ENCODE measurements around the gene RNF141.

RNF141 gene

DNA sequence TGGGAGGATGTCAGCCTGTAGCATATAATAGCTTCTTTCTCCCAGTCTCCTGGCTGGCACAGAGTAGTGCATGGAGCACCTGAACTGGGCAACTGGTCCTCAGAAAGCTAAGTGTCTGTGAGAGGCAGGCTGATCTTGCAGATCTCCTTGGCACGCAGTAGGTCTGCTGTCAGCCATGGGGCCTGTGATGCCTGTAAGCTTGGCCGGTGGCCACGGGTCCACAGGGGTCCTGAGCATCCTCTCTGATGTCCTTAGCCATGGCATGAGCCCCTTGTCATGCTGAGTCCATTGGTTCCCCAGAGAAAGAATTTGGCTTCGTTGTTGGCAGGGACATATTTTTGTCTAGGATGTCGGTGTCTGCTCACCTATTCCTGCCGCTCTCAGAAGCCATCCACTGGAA is 61.0 kb downstream of the RNF141 start:
- DNase-seq = no peak

DNA sequence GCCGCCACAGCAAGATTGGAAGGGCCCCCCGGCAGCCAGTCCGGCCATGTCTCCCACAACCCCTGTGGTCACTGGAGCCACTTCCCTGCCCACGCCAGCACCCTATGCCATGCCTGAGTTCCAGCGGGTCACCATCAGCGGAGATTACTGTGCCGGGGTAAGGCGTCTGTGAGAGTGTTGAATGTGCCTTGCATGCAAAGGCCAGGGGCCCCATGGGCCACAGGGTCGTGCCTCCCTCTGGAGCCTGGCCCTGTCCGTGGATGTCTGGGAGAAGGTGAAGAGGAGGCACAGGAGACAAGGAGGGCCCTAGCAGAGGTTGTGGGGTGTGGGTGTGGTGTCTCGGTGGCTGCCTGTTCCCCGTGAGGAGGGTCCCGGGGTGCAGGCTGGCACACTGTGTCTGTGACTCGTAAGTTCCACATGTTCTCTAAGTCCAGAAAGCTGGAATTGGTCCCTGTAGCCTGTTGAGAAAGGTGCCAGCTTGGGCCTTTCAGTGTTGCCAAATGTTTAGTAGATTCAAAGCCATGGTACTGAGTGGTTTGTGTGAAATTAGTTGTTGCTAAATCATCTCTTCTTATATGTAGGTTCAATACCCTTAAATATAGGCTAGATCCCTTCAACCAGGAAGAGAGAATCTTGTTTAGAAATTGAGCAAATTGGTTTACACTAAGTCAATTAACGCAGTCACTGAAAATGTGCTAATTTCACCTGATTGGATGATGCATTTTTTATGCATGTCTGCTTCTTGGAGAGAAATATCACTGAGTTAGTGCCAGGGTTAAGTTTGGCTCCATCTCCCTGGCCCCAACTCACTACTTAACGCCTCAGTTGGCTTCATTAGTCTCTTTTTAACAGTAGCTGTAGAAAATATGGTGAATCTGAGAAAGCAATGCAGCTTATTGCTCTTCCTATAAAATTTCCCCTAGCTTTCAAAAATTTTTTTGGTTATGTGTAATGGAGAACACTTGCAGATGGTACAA is 62.1 kb downstream of the RNF141 start:
- no peak for DNase-seq

DNA sequence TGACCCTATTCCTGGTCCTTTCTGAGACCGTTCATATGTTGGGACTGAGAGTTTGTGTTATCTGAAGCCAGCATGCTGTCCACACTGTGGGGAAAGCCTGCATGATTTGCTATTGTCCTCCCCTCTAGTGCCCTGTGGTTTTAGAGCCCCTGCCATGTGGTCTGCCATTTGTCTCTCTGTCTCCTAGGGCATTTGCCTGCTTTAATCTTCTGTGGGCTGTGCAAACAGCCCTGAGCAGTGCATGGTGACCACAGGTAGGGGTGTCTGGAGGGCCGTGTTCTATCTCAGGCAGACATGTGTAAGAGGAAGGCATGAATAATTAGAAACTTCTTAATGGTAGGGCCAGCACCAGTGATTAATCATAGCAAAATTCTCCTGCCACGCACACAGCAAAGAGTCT is 62.9 kb downstream of the RNF141 start:
- DNase-seq = no peak

DNA sequence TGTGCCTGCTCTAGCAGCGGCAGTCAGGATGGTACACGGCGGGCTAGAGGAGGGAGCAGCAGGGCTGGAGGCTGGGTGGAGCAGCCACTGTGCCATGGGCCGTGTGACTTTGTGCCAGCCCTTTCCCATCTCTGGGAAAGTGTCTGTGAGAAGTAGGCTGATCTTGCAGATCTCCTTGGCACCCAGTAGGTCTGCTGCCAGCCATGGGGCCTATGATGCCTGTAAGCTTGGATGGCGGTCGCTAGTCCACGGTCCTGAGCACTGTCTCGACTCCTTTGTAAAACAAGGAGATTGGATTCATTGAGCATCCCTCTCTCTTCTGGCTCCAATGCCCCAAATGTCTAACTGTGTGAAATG is 63.3 kb downstream of the RNF141 start:
- no peak for DNase-seq

DNA sequence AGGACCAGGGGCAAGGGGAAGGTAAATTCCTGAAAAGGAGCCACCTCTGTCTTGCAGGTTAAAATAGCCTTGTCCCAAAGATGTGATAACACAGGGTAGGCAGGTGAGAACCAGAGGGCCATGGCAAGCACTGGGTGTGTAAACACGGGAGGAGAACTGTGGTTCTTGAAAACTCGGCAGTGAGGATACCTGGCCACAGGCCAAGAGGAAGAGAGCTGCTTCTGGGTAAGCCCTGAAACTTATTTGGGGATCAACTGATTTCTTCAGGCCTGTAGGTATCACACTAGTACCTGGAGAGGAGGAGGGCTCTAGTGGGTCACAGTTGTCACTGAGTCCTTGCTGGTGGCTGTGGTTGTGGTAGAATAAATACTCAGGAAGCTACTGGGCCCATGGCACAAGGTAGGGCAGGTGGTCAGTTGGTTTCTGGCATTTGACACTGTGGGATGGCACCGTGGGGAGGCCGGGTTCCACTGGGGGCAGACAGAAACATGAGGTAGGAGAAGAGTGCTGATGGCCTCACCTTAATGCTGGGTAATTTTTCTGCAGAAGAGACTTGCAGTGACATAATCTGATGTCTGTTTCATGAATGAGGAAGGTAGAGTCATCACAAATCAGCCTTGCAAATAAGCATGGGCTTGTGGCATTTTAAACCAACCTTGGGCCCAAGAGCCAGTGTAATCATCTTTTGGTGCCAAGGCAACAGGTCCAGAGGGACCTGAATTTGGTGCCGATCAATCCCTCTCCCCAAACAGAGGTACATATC is 63.9 kb downstream of the RNF141 start:
- DNase-seq = no peak

DNA sequence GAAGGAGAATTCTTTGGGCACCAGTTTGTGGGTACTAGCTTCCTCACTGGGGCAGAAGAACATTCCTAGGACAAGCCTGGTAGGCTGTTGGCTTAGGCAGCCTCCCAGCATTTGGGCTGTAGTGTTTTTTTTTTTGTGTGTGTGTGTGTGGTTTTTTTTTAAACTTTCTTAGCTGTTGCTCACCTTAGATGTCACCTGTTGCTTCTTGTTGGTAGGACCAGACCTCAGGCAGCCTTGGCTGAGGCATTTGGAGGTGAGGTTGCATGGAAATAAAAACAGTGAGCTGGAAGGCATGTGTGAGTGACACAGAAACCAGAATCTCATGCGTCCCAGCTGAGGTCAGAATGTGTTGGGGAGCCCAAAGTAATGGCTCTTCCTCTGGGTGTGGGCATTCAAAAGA is 64.6 kb downstream of the RNF141 start:
- DNase-seq = no peak

DNA sequence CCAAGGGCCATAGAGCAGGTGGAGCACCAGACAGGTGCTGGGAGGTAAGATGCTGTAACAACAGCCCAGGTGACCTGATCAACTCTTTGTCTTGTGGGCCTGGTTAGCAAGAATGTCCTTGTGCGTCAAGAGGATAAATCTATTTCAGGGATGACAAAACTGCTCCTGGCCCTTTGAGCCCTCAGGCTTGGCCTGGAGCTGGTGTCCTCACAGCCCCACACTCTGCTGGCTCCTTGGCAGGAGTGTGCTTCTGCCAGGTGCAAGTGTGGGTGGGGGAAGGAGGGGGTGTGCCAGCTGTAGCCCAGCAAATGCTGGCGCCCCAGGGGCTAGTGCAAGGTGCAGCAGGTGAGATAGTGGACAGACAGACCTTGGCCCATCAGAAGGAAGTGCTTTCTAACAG is 66.4 kb downstream of the RNF141 start:
- DNase-seq = no peak

DNA sequence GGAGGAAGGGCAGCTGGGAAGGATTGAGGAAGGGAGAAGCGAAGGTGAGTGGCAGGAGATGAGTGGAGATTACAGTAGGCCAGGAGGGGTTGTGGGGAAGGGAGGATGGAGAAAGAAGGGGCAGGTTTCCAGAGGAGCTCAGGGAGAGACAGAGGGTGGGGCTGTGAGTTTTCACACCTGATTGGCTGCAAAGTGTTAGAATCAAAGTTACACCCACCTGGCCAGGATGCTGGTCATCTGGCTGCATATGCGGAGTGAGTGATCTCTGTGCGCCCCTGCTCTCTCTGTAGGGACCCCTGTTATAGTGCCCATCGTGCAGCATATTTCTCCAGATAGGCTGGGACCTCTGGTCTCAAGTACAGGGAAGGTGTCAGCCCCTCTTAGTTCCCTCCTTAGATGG is 67.6 kb downstream of the RNF141 start:
- no peak for DNase-seq

DNA sequence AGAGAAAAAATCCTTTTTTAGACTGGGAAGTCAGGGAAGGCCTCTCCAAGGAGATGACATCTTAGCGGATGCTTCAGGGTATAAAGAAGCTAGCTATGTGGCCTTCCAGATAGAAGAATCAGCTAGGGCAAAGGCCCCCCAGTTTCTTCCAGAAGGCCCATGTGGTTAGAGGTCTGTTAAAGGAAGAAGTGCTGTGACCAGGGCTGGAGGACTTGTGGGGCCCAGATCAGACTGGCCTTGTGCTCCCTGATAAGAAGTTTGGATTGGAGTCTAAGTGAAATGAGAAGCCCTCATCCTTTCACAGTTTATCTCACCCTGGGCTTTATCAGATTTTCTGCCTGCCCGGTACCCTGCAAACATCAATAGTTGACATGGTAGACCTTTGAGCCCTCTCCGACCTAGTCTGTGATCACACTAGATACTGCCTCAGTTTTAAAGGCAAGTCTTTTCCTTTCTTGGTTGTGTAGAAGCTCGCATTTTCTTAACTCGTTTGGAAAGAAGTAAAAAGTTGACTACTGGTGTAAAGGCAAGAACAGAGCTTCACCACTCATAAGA is 78.2 kb downstream of the RNF141 start:
- no peak for DNase-seq
